GM15510 (cell line): Measurements from ENCODE around the gene RNF166.

Source experiments
- POLR2A ChIP-seq: IDR thresholded peaks from 3 replicates; pipeline ENCODE4 v1.6.1; 2011; ENCODE audit warnings: borderline replicate concordance; ENCODE audit not compliant: insufficient read length; ENCODE audit errors: extremely low read depth

RNF166 gene

GRCh38 chr16:88653596-88654362, 52.4 kb downstream of the RNF166 start:
- no peak for TF ChIP-seq POLR2A

GRCh38 chr16:88653101-88653500, 53.1 kb downstream of the RNF166 start:
- no peak for TF ChIP-seq POLR2A

- TF ChIP-seq POLR2A = no peak
Observed at GRCh38 chr16:88652762-88653063, 53.5 kb downstream of the RNF166 start.

DNA sequence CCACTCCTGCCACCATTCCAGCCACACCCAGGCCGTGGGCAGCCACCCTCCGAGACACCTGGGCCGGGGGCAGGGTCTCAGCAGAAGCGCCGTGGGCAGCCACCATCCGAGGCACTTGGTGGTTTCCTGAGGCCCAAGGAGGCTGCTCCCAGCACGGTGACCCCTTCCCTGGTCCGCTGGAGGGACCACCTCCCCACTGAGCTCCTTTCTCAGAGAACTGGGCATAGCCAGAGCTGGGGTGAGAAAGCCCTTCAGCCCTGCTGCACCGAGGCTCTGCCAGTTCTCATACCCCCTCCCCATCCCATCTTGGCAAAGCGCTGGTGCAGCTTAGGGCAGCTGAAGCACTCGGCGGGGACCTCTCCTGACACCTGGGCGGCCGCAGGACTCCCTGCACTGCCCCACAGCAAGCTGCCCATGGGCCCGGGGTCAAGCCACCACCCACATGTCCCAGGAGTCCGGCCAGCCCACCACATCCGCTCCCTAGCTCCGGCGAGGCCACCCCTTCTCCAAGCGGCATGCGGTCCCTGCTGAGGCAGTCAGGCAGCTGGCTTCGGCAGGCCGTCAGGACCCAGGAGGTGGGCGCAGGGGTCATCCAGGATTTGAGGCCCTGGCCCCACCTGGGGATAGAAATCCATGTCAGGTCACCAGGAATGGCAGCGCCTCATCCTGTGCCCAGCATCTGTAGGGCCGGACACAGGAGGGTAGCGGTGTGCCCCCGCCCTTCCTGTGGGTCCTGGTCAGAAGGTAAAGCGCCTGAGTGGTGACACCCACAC, 54.0 kb downstream of the RNF166 start:
- TF ChIP-seq POLR2A = no peak

DNA sequence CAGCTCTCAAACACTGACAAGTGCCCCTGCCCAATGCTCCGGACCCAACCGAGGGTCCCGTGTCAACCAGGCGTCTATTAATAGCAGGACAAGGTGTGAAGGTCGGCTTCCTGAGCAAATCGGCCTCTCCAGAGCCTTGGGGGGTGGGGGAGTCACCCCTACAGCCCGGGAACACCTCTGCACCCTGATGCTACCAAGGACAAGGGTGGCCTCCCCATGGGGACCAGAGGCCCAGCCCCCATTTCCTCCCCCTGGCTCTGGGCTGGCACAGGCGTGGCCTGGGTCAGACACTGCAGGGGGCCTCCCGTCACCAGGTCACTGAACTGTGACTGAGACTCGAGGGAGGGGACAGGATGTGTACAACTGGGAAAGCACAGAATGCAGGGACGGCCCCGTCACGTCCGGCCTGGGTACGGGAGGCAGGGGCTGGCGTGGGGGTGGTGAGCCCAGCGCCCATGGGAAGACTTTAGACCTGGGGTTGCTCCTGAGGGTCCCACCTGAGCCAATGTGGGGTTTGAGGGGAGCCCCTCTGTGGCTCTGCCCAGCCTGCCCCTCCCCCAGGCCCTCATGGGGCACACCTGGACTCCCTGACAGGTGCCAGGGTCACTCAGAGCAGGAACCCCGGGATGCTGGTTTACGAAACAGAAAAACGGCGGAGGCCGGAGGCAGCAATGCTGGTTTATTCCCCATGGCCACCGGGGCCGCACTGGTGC, 54.8 kb downstream of the RNF166 start:
- TF ChIP-seq POLR2A = peak; percentile 43

- TF ChIP-seq POLR2A = peak; percentile 93
Observed at GRCh38 chr16:88650749-88651275, 55.4 kb downstream of the RNF166 start, which contains the start of gene CYBA. Gene CYBA, minus strand, starts transcription at chr16:88651053. Its CDS starts 40 bp downstream, at chr16:88651013.

DNA sequence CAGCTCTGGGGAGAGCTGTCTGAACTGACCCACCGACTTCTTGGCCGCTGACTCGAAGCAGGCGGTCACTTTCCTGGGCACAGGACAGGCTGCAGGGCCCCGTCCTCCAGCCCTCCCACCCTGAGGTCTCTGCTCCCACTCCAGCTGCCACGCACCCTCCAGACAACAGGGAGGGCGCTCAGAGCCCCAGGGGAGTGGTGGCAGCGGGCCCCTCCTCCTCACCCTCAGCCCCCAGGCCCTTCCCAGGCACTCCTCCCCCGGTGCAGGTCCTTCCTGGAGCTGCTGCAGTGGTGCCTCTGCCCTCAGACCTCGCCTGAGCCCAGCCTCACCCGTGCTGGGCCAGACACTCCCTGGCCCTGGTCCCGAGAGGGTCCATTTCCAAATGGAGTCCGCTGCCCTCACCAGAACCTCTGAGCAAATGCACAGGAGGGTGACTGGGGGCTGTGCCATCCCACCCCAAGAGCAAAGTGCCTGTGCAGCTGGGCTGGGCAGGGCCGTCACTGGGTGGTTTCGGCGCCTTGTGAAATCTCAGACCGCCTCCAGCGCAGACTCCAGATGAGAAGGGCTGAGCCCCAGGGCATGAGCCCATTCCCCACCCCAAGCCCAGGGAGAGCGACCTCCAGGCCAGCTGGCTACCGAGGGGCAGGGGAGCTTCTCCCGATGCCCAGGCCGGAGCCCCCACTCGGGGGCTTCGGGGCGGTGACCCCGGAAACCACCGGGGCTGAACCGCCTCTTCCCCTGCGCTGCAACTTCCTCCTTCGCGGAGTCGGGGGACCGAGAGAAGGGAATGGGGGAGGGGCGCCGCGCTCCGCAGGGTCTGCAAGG, 56.1 kb downstream of the RNF166 start:
- TF ChIP-seq POLR2A = no peak

DNA sequence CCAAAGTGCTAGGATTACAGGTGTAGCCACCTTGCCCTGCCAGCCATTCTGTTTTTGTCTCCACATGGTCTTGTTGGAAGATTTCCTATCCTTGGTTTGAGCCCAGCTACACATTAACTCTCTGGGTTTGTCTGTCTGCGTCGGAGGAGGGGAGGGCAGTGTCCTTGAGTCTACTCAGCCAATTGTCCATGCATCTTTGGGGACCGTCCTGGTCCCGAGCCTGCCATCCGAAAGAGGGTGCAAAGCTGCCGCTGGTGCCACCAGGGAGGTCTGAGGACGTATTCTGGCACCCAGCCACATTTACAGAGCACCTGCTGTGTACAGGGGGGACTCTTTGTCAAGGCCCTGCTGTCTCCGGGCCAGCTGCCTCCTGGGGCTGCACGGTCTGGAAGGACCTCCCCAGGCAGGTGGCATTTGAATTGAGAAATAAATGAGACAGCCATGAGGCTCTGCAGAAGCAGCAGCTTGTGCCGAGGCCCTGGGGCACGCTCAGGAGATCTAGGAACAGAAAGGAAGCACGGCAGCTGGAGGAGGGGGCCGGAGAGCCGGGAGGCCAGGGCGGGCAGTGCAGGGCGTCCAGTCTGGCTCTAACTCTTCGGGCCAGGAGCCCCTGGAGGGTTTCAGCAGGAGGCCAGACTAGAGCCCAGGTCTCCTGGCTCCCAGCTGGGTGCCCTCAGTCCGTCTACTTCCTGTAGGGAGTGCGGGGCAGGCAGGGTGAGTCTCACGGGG, 56.8 kb downstream of the RNF166 start:
- no peak for TF ChIP-seq POLR2A

- TF ChIP-seq POLR2A = peak; percentile 15
Observed at GRCh38 chr16:88647178-88648070, 58.8 kb downstream of the RNF166 start.
